ENCODE measurements around the gene FUT3.
"Not testable (repeated sequence)": the region's sequence is repeated elsewhere in the genome, so short reads cannot be mapped to it uniquely, and the experiment has no call there.

Gene FUT3

GRCh38 chr19:5851302-5851701 lies at the start of gene FUT3:
TSS of gene FUT3 (minus strand) at chr19:5851449.
- no peak for DNase-seq

- no peak for DNase-seq
Observed at GRCh38 chr19:5900976-5901375, 49.7 kb upstream of the FUT3 start.

- DNase-seq = no peak
Observed at GRCh38 chr19:5899728-5900526, 48.7 kb upstream of the FUT3 start.

- DNase-seq = no peak
Observed at GRCh38 chr19:5897189-5897969, 46.1 kb upstream of the FUT3 start.

GRCh38 chr19:5896365-5897076 lies 45.3 kb upstream of the FUT3 start:
- DNase-seq = no peak

GRCh38 chr19:5895890-5896289 lies 44.6 kb upstream of the FUT3 start:
- DNase-seq = no peak

- no peak for DNase-seq
Observed at GRCh38 chr19:5895409-5895808, 44.2 kb upstream of the FUT3 start.

GRCh38 chr19:5894704-5895349 lies 43.6 kb upstream of the FUT3 start:
- no peak for DNase-seq

GRCh38 chr19:5893907-5894703 lies 42.9 kb upstream of the FUT3 start:
- DNase-seq = no peak

- DNase-seq = no peak
Observed at GRCh38 chr19:5893296-5893903, 42.2 kb upstream of the FUT3 start.

- no peak for DNase-seq
Observed at GRCh38 chr19:5892772-5893275, 41.6 kb upstream of the FUT3 start.

GRCh38 chr19:5891938-5892771 lies 40.9 kb upstream of the FUT3 start:
- DNase-seq = peak in 1 of 2 donors; percentile 37

- DNase-seq = no peak
Observed at GRCh38 chr19:5891572-5891937, 40.3 kb upstream of the FUT3 start.

GRCh38 chr19:5890099-5890498 lies 38.9 kb upstream of the FUT3 start:
- no peak for DNase-seq

GRCh38 chr19:5889288-5889971 lies 38.2 kb upstream of the FUT3 start:
- DNase-seq = no peak

- not testable (repeated sequence) for DNase-seq
Observed at GRCh38 chr19:5884065-5884811, 33.0 kb upstream of the FUT3 start.

- DNase-seq = not testable (repeated sequence)
Observed at GRCh38 chr19:5883157-5883873, 32.1 kb upstream of the FUT3 start.

GRCh38 chr19:5882421-5882968 lies 31.2 kb upstream of the FUT3 start:
- DNase-seq = no peak

All from stimulated activated CD4-positive, alpha-beta T cell treated with anti-CD3 and anti-CD28 coated beads, Interleukin-2, amount 100 ng/mL, for 24 hours (primary cell).